HG02938 (cell line): ENCODE measurements around the gene EWSR1.

Source experiments
- ATAC-seq: cut with Tn5 transposase; IDR thresholded peaks from one replicate; pipeline ENCODE4 v1.9.1; 2021; ENCODE audit warnings: mild to moderate bottlenecking, moderate library complexity; ENCODE audit not compliant: unreplicated experiment

EWSR1 gene

DNA sequence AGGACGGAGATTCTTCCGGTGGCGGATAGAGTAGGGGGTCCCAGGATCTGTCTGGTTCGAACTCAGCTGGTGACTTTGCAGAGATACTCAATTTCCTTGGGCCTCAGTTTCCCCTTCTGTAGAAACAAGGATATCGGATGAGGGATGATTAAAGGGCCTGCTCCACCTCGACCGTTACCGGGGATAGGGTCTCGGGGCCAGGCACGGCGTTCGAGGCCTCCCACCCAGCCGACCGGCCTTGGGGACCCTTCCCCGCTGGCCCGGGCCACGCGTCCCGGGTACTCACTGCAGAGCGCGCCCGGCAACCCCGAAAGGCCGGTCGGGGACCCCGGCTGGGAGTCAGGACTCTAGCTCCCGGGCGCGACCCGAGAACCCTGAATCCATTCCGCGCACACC is 608 bp upstream of the EWSR1 start:
- no peak for ATAC-seq

DNA sequence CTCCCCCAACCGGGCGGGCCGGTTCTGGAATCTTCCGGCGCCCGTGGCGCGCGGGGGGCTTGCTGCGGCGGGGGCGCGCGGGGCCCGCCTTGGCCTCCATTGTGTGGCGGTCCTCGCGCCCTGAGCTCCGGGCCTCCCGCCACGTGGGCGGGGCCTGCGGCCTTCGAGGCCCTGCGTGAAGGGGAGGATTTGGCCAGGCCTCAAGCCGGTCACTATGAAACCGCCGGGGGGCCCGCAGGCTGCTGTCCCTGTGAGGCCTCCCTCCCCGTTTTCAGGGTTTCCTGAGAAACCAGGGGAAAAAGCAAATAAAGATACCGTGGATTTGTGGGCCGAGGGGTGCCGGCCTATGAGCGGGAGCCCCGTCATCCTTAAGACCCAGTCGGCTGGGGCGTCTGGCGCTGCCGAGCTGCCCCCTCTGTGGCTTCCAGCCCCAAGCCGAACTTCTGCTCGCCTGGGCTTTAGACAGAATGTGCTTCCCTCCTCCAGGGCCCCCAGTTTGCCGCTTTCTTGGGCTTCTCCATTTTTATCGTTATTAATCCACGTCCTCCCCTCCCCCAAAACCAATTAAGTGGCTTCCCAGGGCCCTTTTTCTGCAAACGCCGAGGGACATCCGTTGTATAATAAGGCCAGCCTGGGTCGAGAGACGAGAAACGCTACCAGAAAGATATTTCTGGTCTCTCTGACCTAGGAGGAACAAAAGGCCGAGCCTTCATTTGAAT is 602 bp downstream of the EWSR1 start:
- ATAC-seq, result no peak

DNA sequence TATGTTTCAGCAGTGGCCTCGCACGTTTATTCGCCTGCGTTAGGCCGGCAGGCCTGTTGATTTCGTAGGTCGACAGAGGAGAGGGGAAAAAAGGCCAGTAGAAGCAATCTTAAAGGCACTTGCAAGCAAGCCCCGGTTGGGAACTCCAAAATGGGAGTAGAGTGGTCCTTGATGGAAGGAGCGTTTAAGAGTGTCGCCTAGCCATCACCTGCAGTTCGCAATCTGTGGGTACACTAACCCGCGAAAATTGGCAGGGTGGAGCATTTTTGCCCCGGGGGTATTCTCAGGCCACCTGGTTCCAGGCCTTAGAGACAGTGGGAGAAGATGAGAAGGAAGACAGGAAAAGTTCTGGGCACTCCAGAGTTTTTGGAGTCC is 1.1 kb downstream of the EWSR1 start:
- no peak for ATAC-seq

DNA sequence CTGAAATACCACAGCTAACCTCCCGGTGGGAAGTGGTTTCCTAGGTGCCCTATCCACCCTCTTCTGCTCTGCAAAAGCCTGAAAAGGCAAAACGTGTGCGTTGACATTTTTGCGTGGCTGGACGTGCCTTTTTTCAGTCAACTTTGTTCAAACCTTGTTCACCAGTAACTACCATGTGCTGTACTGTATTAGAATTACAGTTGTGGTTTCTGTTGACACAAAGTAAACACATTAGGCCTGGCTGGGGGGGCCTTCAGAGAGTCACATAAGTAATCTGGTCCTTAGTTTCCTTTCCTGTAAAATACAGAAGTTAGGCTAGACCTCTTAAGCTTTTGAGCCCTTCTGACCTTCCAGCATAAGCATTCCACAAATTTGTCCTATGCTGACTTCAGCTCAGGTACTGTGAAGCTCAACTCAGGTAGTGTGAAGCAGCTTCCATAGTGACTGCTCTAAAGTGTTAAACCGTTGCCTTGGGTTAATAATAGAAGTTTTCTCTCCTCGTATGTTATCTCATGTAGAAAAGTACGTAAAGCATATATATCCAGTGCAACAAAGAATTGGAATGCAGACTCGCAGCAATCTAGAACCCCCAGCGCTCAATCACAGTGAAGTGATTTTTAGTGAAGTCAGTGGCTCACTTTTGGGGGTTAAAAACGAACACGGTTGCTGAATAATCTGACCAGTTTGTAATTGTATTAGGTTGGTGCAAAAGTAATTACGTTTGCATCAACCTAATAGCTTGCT is 1.8 kb downstream of the EWSR1 start:
- no peak for ATAC-seq

DNA sequence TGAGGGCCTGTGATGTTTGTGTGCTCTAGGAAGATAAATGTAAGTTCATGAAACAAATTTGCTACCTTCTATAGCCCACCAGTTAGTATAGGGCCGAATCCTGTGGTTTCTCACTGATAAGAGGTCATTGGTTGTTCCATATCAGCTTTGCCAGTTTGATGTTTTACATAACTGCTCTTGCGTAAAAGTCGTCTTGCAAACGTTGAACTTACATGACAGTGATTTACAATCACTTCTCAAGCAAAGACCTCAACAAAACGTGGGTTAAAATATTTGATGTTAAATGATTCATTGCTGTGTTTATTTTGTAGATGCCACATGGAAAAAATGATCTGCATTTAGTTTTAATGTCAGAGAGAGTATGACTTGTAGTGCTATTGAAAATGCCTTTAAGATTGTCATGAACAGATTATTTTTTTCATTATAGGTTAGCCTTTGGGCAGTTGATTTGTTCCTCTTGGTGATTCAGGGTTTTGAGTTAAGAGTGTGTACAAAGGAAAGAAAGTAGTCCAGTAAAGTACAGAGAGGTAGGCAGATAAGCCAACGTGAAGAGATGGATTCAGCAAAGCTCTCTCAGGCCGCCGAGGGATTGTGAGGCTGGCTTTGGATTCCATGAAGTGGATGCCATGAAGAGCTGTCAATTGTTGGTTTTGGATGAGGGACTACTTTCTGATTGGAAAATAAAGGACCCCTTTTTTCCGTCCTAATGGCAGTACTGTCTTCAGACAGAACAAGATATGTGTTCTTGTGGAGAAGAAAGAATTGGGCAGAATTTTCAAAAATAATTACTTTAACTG is 2.6 kb downstream of the EWSR1 start:
- no peak for ATAC-seq

DNA sequence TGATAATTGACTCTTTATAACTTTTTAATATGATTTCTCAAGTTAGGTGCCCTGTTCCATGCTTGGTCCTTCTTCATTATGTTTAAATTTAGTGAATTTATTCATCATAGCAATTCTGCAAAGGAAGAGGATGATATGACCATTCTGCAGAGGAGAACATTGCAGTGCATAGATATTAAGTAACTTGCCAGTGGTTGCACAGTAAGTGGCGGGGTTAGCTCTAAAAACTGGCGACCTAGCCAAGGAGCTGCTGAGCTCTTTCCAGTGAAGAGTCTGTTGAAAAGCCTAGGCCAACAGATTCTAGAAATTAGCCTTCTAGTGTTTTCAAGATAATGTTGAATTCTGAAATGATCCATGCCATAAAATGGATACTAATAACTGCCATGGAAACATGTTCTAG is 4.6 kb downstream of the EWSR1 start:
- ATAC-seq, result no peak

DNA sequence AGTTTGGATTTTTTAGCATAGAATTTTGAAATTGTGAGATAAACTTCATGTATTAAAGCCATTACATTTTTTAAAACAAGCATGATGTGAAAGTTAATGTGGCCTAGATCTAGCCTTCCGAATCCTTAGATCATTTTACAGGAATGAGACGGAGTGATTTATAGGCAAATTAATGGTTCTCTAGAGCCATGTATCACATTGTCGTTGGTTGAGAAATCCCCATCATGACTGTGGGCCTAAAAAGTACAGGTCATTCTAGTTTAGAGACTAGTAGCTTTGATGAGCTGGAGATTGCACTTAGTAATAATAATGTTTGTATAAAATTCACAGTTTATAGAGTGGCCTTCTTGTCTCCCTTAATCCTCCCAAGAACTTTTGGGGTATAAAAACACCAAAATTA is 7.1 kb downstream of the EWSR1 start:
- no peak for ATAC-seq

DNA sequence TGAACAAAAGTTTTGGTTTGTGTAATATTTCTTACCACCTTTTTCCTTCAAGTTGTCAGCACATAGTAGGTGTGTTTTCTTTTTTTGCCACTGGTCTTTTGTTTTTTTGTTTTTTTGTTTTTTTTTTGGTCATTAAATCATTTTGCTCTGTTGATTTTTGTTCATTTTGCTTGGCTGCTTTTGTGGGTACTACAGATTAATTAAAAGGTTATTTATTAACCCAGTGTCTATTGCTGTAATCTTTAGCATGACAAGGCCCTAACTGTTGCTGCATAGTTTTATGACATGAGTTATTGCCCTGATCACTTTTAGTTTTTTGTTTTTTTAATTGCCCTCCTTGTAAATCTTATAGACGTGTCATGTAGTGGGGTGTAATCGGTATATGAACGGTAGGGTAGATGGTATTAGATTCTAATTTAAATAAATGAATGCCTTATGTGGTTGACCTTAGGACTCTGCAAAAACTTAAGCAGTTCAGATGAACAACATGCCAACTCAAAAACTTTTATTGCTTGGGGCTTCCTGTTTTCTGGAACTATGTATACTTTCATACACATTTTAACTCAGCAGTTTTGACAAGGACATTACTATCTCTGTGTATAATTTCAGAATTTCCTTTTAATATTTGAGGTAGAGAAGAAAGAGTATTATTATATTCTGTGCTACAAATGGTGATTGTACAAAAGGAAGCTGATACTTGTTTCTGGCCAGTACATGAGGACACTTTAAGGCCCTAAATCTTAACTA is 7.9 kb downstream of the EWSR1 start:
- ATAC-seq, result no peak

DNA sequence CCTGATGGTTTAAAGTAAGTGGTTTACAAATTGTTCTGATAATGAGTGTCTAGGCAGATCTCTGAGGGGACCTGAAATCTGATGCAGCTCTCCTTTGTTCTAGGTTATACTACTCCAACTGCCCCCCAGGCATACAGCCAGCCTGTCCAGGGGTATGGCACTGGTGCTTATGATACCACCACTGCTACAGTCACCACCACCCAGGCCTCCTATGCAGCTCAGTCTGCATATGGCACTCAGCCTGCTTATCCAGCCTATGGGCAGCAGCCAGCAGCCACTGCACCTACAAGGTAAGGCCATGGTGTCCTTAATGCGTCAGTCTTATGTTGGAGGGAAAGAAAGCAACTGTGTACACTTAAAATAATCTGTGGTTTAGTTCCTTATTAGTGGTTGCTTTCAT is 9.9 kb downstream of the EWSR1 start:
- no peak for ATAC-seq

DNA sequence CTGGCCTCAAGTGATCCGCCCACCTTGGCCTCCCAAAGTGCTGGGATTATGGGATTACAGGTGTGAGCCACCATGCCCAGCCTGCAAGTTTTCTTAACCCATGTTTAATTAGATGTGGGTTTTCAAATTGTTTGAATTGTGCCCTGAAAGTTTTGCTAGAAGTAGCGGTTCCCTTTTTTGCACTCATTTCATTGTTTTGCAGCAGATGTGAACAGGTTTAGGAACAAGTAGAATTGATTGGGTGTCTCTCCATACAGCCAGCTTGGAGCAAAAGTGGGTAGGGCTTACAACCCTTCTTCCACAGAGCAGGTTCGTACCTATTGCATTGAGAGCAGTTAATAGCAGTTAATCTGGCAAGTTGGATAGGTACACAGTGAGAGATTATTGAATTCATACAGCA is 16.1 kb downstream of the EWSR1 start:
- no peak for ATAC-seq

DNA sequence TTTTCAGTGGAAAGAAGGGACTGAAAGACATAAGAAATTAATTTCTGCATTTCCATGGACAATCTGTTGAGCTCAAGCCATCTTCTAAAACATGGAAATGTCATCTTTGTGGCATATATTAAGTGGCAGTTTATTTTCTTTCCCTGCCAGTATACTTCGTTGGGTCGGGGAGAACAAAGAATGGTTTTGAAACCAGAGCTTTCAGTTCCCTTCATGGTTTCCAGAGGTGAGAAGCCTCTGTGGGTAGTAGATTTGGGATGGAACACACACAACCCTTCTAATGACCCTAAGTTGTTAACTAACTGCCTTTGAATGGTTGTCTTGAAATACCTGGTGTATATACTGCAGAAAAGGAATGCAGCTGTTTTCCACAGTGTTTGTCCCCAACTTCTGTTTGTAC is 20.8 kb downstream of the EWSR1 start:
- ATAC-seq, result no peak

DNA sequence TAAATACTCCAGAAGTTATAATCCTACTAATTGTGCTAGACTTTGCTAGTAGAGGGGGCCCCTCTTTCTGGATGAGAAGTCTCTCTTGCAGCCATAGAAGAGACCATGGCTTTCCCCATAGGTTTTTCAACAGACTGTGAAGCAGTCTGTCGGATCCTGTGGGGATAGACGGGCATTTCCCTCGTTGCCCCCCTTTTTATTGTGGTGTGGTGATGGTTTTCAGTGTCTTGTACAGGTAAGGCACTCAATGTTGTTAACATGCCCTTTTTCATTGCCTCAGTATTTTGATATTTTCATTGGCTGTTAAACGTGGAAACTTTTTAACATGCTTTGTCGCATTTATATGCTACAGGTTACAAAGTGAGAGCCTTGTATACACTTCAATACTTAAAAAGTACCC is 22.0 kb downstream of the EWSR1 start:
- ATAC-seq, result no peak

DNA sequence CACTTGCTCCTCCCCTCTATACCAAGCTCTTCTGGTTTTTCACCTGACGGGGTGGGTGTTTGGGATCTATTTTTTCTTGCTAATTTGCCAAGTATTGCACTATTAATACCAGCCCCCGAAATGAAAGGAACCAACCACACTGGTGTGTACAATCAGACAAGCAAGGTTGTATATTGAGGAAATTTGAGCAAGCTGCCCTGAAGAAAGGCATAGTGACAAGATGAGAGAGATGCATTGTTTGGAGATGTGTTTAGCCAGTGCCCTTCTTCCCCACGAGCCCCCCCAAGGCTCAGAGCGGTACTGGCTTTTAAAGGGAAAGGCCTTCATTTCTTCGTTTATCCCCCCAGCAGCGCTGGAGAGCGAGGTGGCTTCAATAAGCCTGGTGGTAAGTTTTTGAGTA is 23.1 kb downstream of the EWSR1 start:
- ATAC-seq, result no peak

DNA sequence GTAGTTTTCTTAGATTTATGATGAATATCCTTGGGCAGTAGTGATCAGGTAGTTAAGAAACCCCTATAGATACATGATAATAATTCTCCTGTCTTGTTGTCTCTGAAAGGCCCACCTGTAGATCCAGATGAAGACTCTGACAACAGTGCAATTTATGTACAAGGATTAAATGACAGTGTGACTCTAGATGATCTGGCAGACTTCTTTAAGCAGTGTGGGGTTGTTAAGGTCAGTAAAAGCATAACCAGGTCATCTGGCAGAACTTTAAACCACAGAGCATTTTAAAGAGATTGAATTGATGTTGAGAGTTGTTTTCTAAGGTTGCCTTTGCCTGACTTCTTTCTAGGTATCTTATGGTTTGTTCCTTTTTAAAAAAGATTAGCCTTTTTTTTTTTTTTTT is 24.3 kb downstream of the EWSR1 start:
- no peak for ATAC-seq

DNA sequence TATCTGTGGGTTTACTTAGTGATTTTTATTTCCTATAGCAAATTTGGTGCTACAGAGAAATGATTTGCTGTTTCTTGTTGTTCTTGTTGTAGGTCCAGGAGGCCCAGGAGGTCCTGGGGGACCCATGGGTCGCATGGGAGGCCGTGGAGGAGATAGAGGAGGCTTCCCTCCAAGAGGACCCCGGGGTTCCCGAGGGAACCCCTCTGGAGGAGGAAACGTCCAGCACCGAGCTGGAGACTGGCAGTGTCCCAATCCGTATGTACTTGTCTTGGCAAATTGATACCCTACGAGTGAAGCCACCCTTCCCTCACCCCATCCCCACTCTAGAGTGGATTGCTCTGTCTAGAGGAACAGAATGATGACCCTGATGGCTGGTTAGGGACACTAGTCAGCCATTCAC is 30.6 kb downstream of the EWSR1 start:
- no peak for ATAC-seq

DNA sequence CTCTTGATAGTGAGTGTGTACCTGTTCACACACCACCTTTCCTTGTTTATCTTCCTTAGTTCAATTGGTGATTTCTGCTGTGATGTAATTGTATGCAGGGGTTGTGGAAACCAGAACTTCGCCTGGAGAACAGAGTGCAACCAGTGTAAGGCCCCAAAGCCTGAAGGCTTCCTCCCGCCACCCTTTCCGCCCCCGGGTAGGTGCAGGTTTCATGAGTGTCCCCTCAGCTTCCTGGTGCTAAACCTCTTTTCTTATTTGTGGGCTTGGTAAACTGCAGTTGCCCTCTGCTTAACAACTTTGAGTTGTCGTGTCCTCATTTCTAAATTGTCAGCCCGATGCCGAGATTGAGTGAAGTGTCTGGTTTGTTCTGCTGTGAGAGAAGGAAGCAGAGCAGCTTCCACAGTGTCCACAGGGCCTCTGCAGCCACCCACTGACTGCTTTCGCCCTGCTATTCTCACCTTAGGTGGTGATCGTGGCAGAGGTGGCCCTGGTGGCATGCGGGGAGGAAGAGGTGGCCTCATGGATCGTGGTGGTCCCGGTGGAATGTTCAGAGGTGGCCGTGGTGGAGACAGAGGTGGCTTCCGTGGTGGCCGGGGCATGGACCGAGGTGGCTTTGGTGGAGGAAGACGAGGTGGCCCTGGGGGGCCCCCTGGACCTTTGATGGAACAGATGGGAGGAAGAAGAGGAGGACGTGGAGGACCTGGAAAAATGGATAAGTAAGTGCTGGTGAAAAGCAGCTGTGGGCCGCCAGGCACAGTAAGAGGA is 31.2 kb downstream of the EWSR1 start:
- no peak for ATAC-seq

DNA sequence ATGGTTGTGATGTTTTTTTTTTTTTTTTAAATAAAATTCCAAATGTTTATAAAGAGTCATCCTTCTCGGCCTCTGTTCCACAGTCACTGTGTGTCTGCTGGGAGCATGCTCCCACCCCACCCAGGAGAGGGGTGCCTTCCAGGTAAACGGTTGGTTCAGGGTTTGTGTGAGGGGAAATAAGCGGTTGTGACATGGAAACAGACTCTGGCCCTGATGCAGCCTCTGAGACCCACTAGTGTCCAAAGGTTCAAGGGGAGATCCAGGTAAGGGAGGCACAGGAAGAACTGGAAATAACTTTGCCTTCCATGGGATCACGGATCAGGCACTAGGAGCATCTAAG is 32.4 kb downstream of the EWSR1 start:
- ATAC-seq, result no peak

DNA sequence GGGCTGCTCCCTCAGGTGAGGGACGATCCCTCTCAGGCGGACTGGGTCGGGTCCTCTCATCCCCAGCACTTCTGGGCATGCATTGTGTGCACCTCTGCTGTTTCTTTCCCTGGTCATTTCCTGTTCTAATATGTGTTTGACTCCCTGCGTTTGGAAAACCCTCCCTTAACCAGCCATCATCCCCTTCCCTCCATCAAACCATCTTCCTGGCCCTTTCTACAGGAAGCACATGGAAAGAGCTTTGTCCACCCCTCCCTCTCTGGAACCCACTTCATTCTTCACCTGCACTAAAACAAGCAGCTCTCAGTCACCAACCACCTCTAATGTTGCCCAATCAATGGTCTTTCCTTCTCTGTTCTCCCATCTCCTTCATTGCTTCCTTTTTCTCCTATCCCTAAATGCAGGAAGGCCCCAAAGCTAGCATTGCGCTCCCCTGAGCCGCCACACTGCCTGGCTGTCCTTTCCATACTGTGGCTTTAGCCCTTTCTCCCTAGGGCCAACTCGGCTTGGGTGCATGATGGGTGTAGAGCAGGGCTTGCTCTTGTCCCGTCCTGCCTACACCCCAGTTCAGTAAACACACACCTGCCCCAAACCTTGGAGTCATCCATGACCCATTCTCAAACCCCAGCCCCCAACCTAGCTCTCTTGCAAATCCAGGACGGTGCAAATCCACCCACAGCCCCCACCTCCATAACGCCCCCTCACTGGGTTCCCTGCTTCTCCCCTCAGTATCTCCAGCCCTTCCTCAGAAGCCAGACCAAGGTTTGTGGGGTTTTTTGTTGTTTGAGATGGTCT is 32.9 kb downstream of the EWSR1 start:
- ATAC-seq, result no peak

DNA sequence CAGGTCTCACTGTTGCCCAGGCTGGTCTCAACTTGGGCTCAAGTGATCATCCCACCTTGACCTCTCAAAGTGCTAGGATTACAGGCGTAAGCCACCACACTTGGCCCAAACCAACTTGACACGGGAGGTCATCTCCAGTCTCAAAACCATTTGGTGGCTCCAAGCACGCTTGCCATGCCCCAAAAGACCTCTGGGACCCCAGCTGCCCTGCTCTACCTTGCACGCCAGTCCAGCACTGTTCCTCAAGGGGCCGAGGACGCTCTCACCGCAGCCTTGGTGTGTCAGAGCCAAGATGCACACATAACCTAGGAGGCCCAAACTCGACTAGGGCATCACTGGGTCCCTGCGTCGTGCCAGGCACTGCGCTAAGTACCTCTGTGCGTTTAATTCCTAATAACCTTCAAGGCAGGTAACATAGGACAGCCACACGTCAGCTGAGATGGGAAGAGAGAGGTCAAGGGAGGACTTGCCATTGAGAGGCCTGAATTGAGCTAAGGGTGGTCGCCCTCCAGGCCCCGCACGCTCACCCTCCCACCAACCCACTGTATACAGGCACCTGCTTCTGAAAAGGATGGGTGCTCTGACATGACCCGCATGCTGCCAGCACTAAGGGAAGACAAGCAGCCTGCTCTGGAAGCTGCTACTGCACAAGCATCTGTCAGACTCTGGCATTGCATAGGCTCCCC is 33.8 kb downstream of the EWSR1 start:
- ATAC-seq, result no peak

DNA sequence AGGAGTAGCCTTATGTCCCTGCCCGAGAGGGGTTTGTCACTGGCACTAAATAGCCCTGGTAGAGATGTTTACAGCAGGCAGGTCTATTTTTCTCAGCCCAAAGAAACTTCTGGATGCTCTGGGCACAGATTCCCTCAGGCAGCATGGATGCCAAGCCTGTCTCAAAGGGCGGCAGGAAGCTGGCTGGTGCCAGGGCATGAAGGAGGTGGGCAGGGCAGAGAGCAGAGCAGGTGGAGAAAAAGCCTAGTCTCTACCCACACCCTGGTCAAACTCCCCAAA is 34.3 kb downstream of the EWSR1 start:
- ATAC-seq, result no peak
